ENCODE data around the gene LIN54.
"Not testable (repeated sequence)": the region's sequence is repeated elsewhere in the genome, so short reads cannot be mapped to it uniquely, and the experiment has no call there.

The LIN54 gene

DNA sequence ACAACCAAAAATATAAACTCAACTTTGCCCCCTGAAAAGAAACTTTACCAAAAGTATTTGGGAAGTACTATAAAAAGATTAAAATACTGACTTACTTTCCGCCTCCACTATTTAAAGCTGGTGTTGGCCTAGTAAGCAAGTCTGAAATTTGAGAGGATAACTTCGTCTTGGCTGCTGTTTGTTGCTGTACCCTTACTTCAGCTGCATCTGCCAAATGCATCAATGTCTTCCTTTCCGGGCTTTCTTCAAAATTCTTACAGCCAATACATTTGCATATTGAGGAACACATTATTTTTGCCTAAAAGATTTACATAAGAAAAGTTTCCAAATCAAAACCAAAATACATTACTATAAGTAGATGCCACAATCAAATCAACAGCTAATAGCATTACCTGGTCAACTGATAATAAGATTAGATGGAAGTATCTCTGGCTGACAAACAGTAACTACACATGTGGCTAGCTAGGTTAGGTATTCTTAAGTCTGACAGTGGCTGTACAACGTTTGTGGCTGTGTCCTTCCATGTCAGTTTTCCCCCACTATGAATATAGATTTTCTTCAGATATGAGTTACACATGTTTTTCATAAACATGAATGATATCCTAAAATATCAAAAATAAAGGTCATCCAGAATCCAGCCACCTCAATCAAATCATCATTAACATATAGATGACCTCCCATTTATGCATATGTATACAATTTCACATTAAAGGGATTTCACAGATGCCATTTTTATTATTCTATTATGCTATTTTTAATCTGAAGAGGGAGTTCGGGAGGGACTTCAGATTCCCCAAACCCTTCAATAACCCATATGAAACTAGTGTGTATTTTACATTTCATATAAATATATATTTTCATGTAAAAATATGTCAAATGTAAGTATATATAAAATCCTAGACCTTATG is 79.5 kb downstream of the LIN54 start:
- no peak for DNase-seq

DNA sequence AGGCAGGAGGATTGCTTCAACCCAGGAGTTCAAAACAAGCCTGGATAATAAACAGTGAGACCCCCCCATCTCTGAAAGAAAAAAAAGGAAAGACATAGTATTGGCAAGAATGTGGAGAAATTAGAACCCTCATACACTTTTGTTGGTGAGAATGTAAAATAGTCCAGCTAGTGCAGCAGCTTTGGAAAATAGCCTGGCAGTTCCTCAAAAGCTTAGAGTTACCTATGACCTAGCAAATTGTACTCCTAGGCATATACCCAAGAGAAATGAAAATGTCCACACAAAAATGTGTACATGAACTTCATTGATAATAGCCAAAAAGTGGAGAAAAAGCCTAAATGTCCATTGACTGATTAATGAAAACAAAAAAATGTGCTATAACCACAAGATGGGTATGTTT is 88.8 kb downstream of the LIN54 start:
- no peak for DNase-seq

- no peak for DNase-seq
Measured at GRCh38 chr4:82919386-82919785, 91.2 kb downstream of the LIN54 start.

DNA sequence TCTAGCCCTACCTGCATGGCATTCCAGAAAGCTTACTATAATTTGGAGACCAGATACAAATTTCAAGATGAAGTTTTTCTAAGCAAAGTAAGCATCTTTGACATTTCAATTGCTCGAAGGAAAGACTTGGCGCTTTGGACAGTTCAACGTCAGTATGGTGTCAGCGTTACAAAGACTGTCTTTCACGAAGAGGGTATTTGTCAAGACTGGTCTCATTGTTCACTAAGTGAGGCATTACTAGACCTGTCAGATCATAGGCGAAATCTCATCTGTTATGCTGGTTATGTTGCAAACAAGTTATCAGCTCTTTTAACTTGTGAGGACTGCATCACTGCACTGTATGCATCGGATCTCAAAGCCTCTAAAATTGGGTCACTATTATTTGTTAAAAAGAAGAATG is 92.5 kb downstream of the LIN54 start:
- DNase-seq, result no peak

DNA sequence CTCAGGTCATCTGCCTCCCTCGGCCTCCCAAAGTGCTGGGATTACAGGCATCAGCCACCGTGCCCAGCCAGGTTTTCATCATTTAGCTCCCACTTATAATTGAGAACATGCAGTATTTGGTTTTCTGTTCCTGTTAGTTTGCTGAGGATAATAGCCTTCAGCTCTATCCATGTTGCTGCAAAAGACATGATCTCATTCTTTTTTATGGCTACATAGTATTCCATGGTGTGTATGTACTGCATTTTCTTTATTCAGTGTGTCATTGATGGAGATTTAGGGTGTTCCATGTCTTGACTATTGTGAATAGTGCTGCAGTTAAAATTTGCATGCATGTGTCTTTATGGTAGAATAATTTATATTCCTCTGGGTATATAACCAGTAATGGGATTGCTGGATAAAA is 96.7 kb downstream of the LIN54 start:
- DNase-seq, result not testable (repeated sequence)

DNA sequence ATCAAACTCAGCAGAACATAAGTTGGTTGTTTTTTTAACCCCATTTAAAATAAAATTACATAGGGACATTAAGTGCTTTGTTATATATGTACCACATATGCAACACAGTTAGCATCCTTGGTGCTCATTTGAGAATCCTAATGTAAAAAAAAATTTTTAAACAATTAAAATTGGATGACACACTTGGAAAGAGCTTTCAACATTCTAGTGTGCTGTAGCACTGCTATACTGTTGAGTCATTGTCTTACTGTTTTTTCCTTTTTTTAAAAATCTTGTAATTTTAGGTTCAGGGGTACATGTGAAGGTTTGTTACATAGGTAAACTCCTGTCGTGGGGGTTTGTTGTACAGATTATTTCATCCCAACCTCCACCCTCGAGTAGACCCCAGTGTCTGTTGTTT is 97.3 kb downstream of the LIN54 start:
- DNase-seq, result no peak

- no peak for DNase-seq
Measured at GRCh38 chr4:82909326-82909725, 101.3 kb downstream of the LIN54 start.

GRCh38 chr4:82906469-82906868 is 104.2 kb downstream of the LIN54 start:
- no peak for DNase-seq

- no peak for DNase-seq
Measured at GRCh38 chr4:82905205-82905604, 105.4 kb downstream of the LIN54 start.

DNA sequence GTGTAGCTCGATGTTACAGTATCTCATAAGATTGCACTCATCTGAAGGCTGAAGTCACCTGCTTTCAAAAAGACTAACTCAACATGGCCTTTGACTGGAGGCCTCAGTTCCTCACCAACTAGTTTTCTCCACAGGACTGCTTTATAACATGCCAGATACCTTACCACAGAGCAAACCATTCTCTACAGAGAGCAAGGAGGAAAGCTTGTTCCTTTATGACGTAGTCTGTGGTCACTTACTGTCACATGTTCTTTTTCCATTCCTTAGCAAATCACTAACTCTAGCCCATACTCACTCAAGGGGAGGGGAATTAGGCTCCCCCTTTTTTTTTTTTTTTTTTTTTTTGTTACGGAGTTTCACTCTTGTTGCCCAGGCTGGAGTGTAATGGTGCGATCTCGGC is 106.9 kb downstream of the LIN54 start:
- no peak for DNase-seq

DNA sequence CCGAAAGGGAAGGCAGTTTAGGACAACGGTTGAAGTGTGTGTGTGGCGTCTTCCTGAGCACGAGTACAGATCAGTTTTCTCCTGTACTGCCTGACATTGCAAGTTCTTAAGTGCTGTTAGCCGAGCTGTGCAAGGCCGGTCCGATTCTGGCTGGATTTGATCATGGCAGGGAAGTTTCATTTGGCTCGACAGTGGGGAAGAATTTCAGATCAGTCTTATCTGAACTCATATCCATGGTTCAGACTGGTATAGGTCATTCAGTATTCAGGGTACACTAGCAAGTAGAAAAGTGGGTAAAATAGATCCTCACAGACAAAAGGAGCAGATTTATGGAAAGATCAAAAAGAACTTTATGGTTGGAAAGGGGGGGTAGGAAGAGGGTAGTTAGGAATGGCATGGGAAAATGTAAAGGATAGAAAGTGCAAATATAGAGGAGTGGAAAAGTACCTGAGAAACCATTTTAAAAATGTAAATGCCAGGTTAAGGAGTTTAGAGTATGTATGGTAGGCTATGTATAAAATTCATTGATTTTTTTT is 109.4 kb downstream of the LIN54 start:
- DNase-seq, result no peak

- peak; percentile 96 for DNase-seq
Measured at GRCh38 chr4:82900411-82901182, 110.0 kb downstream of the LIN54 start, which contains the start of gene THAP9. Gene THAP9, plus strand, starts transcription at chr4:82900735. Its CDS starts 68 bp downstream, at chr4:82900803.

GRCh38 chr4:82900066-82900410 is 110.6 kb downstream of the LIN54 start:
- no peak for DNase-seq

- no peak for DNase-seq
Measured at GRCh38 chr4:82899374-82900065, 111.1 kb downstream of the LIN54 start.

DNA sequence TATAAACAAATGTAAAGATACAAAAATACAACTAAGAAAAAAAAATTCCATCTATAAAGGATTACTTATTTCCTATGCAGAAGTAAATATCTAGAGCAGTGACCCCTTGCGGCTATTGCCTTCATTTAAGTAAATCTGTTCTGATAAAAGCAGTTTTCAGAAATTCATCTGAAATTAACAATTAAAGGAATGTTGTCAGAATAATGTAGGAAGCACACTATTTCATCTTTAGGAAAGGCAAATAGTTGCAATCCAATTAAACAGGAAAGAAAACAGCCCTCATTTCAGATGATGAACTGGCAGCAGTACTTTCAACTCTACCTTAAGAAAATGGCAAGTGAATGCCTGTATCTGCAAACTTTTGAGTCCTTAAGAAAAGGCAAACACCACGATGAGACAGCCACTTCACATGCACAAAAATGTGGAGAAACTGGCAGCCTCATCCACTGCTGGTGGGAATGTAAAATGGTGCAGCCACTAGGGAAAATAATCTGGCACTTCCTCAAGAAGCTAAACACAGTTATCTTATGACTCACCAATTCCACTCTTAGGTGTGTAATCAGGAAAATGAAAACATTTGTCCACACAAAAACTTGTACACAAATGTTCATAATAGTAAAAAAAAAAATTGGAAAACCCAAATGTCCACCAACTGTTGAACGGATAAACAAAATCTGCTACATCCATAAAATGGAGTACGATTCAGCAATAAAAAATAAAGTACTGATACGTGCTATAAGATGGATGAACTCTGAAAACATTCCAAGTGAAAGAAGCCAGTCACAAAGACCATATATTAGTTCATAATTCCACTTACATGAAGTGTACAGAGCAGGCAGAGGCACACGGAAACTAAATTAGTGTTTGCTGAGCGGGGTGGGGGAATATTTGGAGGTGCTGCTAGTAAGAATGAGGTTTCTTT is 112.0 kb downstream of the LIN54 start:
- no peak for DNase-seq

DNA sequence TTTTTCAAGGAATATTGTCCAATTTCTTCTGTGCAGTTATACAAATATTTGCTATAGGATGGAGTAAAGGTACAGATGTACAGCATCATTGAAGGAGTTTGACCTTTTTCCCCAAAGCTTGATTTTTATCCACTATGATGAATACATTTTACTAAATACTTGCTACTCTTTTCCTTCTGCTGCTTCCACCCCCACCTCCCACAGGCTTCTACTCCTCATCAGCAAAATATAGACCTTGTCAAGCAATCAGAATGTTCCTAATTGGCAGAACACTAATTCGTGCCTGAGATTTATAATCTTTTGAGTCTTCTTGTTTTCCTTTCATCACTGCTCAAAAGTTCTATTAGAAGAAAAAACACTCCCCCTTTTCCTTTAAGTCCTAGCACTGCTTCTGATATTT is 113.9 kb downstream of the LIN54 start:
- no peak for DNase-seq

- no peak for DNase-seq
Measured at GRCh38 chr4:82893942-82894341, 116.7 kb downstream of the LIN54 start.

- no peak for DNase-seq
Measured at GRCh38 chr4:82892467-82892802, 118.2 kb downstream of the LIN54 start.

- DNase-seq, result no peak
Measured at GRCh38 chr4:82891707-82892466, 118.7 kb downstream of the LIN54 start.

- DNase-seq, result peak; percentile 87
Measured at GRCh38 chr4:82890901-82891706, 119.5 kb downstream of the LIN54 start, which contains the start of gene SEC31A. Gene SEC31A, minus strand, starts transcription at chr4:82891153. Its CDS starts 9,217 bp downstream, at chr4:82881936.
